ENCODE measurements around the gene OGFRL1.

OGFRL1 gene

DNA sequence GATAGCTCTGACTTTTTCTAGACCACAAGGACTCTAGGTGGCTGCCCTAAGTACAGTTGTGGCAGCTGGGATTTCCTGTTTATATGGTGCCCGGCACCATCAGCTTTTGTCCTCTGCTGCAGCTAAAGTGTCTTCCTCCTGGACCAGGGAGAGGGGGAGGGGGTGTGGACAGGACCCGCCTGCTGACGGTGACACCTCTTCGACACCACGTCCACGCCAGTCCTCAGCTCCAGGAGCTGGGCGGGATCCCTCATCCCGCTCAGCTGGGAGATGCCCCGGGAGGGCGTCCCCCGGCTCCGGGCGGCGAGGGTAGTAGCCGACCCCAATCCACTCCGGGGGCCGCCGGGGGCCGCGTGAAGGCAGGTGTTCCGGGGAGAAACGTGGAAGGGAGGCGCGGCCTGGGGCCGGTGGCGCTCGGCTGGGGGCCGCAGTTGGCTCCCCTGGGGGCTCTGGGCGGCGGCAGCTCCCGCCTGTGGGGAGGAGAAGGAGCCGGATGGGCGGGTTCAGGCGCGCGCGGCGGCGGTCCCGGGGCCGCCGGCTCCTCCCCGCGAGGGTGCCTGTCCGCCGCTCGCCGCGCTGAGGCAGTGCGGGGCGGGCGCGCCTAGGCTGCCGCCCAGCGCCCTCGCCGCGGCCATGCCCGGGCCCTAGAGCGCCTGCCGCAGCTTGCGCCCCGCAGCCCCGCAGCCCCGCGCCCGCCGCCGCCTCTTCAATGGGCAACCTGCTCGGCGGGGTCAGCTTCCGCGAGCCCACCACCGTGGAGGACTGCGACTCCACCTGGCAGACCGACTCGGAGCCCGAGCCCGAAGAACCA lies at the start of gene OGFRL1:
OGFRL1 (plus strand) TSS at position 584 of the 811 bp plus-strand sequence; CDS start at position 710, 126 bp downstream.
- H3K9me3 Mint-ChIP-seq, result no peaks in the 10 kb centered on the region
- peak within 1 kb of the TSS; percentile 56 for H3K27ac Mint-ChIP-seq
- H3K36me3 Mint-ChIP-seq (ENCODE audit: low read depth), result peaks cover 4% of the 10 kb centered on the region
- peak; percentile 80 for DNase-seq
- H3K27me3 Mint-ChIP-seq, result no peaks in the 10 kb centered on the region
- peak within 1 kb of the TSS; percentile 73 for H3K4me3 Mint-ChIP-seq
- peaks cover 39% of the 10 kb centered on the region for H3K4me1 Mint-ChIP-seq (ENCODE audit: low read depth)

DNA sequence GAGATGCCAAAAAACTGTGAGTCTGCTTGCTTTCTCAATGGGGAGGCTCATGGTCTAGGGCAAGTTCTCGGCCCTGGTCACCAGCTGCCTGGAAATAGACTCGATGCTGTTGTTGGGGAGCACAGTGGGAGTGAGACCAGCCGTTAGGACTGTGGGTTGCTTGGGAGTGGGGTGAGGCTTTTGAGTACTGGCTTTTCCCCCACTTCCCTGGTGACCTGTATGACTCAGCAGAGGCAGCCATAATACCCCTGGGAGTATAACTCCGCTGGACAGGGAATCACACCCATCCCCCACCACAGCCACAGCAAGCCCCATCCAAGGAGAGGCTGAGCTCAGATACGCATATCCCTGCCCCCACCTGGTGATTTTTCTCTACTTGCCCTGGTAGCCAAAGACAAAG lies 48.9 kb upstream of the OGFRL1 start:
- no peaks in the 10 kb centered on the region for H3K36me3 Mint-ChIP-seq (ENCODE audit: low read depth)
- DNase-seq, result no peak
- H3K9me3 Mint-ChIP-seq, result peaks cover 4% of the 10 kb centered on the region
- H3K27me3 Mint-ChIP-seq, result peaks cover 20% of the 10 kb centered on the region
- H3K27ac Mint-ChIP-seq, result no peak overlapping the region
- no peak overlapping the region for H3K4me3 Mint-ChIP-seq
- no peaks in the 10 kb centered on the region for H3K4me1 Mint-ChIP-seq (ENCODE audit: low read depth)

DNA sequence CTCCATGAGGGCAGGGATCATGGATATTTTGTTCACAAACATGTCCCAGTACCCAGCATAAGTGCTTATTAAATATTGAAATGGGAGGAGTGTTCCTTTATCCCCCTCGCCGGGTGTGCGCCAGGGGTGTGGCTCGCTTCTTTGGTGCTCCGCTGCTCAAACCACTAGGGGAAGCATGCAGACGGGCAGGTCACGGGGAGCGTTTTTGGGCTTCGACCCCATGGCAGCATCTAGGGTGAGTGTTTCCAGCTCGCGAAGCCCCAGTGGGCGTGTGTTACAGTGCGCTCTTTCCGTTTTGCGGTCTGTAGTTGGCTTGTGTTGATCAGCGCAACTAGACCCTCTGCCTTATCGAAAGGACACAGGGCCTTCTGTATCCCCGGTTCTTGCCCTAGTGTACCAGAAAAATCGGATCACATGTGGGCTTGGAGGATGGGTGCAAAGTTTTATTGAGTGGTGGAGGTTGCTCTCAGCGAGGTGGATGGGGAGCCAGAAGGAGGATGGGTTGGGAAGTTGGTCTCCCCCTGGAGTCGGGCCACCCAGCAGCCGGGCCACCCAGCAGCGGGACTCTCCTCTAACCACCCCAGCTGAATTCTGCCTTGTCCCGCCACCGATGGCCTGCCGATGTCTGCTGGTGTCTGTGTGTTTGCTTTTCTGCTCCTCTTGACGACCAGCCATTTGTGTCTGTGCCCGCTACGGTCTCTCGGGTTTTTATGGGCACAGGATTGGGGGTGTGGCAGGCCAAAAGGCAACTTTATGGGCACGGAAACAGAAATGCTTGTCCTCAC lies 43.2 kb upstream of the OGFRL1 start:
- no peak overlapping the region for H3K4me3 Mint-ChIP-seq
- peaks cover 4% of the 10 kb centered on the region for H3K9me3 Mint-ChIP-seq
- DNase-seq, result no peak
- no peak overlapping the region for H3K27ac Mint-ChIP-seq
- H3K27me3 Mint-ChIP-seq, result peaks cover 2% of the 10 kb centered on the region
- H3K4me1 Mint-ChIP-seq (ENCODE audit: low read depth), result peaks cover 5% of the 10 kb centered on the region
- no peaks in the 10 kb centered on the region for H3K36me3 Mint-ChIP-seq (ENCODE audit: low read depth)

DNA sequence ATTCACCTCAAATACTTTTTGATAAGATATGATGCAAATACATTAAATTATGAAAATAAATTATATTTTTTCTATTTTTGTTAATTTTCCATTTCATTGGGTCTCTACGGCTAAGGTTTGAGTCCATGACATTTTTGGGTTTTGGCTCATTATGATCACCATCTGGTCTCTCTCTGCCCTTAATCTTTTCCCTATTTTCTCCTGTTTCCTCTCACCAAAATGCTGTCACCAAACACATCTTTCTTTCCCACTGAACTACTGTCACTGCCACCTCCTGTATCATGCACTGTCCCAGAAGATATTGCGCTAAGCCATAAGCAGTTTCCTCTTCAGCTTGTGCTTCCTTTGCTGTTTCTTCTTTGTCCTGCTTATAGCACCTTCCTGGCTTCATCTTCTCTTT lies 42.0 kb upstream of the OGFRL1 start:
- Mint-ChIP-seq H3K4me1 (ENCODE audit: low read depth) (peaks cover 5% of the 10 kb centered on the region), H3K4me3 (no peak overlapping the region), H3K9me3 (peaks cover 4% of the 10 kb centered on the region), H3K27me3 (peaks cover 6% of the 10 kb centered on the region), H3K36me3 (ENCODE audit: low read depth) (no peaks in the 10 kb centered on the region), H3K27ac (no peak overlapping the region)
- no peak for DNase-seq

DNA sequence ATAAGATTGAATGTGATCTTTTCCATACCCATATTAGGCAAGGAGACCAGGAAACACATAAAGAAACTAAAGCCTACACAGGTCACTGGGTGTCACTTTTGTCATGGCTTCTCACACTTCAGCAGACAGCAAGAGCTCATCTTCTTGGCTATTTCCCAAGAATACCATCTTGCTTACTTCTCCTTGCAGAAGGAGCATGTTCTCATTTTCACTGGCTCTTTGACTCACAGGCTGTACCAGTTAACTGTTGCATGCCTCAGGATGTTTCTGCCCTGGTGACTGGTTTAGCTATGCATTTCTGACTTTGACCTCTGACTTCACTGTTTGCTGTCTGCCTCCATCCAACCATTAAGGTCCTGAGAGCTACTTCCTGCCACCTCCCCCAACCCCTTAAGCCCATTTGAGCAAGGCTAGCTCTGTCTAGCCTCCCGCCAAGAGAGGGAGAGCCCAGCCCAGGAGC lies 40.3 kb upstream of the OGFRL1 start:
- DNase-seq, result no peak
- Mint-ChIP-seq H3K4me1 (ENCODE audit: low read depth) (peaks cover 5% of the 10 kb centered on the region), H3K27ac (no peak overlapping the region), H3K9me3 (no peaks in the 10 kb centered on the region), H3K27me3 (peaks cover 11% of the 10 kb centered on the region), H3K36me3 (ENCODE audit: low read depth) (no peaks in the 10 kb centered on the region), H3K4me3 (no peak overlapping the region)

DNA sequence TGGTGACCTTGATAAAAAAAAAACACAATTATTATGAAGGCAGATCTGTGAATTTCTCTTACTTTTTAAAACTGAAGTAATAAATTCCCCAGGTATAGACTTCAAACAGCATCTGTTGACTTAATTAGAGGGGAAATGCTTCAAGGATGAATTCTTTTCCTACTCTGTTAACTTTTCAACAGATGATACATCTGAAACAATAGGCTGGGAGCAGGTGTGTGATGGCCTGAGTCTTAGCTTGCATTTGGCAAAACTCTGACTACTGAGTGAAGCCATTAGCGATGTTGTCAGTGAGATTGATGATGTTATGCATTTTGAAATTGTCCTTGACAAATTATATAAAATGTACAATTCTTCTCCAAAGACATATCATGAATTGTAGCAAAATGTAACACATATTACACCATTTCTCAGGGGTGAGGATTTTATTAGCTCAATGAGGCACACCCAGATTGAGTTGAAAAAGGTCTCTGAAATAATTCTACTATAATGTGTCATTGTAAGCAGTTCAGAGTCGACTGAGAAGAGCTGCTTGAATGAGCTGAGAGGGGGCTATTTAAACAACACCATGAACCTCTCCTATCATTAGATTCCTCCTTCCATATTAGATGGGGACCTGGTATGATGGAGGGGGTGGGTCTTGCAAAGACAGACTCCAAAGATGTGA lies 39.6 kb upstream of the OGFRL1 start:
- H3K36me3 Mint-ChIP-seq (ENCODE audit: low read depth), result no peaks in the 10 kb centered on the region
- H3K4me1 Mint-ChIP-seq (ENCODE audit: low read depth), result peaks cover 5% of the 10 kb centered on the region
- no peaks in the 10 kb centered on the region for H3K9me3 Mint-ChIP-seq
- no peak overlapping the region for H3K4me3 Mint-ChIP-seq
- H3K27me3 Mint-ChIP-seq, result peaks cover 11% of the 10 kb centered on the region
- no peak overlapping the region for H3K27ac Mint-ChIP-seq
- DNase-seq, result no peak

DNA sequence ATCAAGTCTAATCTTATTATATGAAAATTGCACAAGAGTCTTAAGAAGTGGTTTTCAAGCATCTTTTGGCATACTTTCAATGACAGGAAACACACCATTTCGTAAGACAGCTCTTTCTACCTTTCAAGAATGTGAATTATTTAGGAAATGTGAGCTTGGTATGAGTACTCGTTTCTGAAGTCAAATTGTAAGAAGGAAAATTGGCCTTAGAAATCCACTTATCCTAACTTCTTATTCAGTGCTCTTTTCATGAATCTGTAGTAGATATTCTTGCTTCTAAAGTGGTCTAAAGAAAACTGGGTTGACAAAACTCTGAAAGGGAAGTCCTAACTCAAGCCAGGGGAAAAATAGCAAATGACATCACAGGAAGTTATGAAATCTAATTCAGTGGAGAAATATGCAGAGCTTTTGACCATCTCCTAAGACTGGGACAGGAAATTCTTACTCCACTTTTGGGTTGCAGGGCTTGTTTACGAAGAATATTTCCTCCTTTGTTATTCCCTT lies 38.5 kb upstream of the OGFRL1 start:
- Mint-ChIP-seq H3K4me1 (ENCODE audit: low read depth) (peaks cover 5% of the 10 kb centered on the region), H3K27me3 (peaks cover 11% of the 10 kb centered on the region), H3K4me3 (no peak overlapping the region), H3K36me3 (ENCODE audit: low read depth) (no peaks in the 10 kb centered on the region), H3K9me3 (no peaks in the 10 kb centered on the region), H3K27ac (no peak overlapping the region)
- no peak for DNase-seq

DNA sequence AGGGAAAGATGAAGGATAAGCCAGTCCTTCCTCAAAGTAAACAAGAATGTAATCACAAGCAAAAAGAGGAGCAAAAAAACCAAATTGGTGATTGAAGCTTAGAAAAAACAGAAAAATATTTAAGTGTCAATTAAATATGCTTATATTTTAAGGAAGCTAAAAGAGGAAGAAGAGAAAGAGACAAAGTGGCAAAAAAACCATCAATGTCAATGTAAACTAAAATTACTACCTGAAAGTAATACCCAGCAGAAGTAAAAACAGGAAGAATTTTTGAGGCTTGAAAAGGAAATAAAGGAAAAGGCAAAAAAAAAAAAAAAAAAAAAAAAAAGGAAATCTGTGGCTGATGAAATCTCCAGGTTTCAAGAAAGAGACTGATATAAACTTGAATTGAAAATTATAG lies 36.2 kb upstream of the OGFRL1 start:
- no peaks in the 10 kb centered on the region for H3K36me3 Mint-ChIP-seq (ENCODE audit: low read depth)
- no peak overlapping the region for H3K27ac Mint-ChIP-seq
- H3K27me3 Mint-ChIP-seq, result peaks cover 13% of the 10 kb centered on the region
- H3K9me3 Mint-ChIP-seq, result no peaks in the 10 kb centered on the region
- no peak for DNase-seq
- peaks cover 5% of the 10 kb centered on the region for H3K4me1 Mint-ChIP-seq (ENCODE audit: low read depth)
- H3K4me3 Mint-ChIP-seq, result no peak overlapping the region

DNA sequence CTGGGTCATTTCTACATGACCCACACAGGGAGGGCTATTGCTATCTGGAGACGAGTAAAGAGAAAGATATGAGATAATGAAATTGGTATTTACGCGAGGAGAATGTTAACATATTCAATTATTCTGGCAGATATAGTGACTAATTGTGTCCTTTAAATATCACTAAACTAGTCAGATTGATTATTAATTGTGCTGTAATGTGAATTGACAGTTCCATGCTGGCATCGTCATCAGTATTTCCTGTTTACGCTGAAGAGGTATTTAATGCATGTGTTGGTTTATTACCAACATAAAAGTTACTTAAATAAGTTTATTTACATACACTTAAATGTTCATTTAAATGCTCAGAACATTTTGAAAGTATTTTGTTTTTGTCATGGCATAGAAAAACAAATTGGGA lies 35.7 kb upstream of the OGFRL1 start:
- no peaks in the 10 kb centered on the region for H3K9me3 Mint-ChIP-seq
- peaks cover 13% of the 10 kb centered on the region for H3K27me3 Mint-ChIP-seq
- no peak overlapping the region for H3K27ac Mint-ChIP-seq
- H3K36me3 Mint-ChIP-seq (ENCODE audit: low read depth), result no peaks in the 10 kb centered on the region
- H3K4me1 Mint-ChIP-seq (ENCODE audit: low read depth), result peaks cover 5% of the 10 kb centered on the region
- no peak for DNase-seq
- H3K4me3 Mint-ChIP-seq, result no peak overlapping the region

DNA sequence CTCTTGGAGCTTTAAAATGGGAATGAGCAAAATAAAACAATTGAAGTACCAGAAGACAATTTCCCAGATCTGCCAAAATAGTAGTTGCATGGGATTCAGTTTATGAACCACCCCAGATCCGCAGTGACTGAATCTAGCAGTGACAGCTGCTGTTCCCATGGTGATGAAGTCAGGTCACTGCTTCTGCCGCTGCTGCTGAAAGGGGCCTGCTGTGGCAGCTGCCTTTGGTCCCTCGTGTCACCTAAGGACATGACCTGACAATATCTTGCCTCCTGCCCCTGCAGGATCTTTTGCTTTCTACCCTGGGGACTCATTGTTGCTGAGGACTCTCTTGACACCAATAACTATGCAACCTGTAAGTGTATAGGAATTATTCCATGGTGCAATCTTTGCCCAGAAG lies 34.3 kb upstream of the OGFRL1 start:
- Mint-ChIP-seq H3K36me3 (ENCODE audit: low read depth) (no peaks in the 10 kb centered on the region), H3K4me3 (no peak overlapping the region), H3K27me3 (peaks cover 13% of the 10 kb centered on the region), H3K27ac (no peak overlapping the region), H3K9me3 (no peaks in the 10 kb centered on the region), H3K4me1 (ENCODE audit: low read depth) (peaks cover 5% of the 10 kb centered on the region)
- no peak for DNase-seq

DNA sequence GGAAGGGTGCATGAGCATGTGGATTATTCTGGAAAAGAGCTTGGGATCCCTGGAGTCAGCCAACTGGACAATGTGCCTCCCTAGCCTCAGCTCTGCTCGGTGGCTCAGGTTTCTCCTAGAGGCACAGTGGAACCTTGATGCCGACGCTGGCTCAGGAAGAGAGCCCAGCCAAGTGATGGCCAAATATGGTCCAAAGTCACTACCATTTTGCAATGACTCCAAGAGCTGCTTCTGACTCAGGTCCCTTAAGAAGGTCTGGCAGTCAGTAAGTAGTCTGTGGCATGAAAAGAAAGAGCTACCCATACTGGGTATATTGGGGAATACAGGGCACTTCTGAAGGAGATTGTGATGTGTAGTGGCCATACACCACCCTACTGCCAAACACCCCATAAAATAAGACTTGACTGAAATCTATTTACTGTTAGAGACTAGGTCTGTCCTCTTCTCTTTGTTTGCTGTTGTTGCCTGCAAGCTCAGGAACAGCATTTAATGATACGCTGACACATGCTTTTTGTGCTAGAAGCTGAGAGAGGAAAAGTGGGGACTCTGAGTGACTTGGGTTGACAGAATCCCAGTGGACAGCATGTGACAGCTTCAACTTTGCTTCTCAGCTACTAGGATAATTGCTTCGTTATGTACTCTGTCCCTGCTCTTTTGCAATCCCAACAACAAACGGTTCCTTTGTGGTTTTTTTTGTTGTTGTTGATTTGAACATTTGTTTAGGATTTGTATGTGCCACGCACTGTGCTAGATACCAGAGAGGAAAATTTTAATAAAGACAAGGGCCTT lies 30.3 kb upstream of the OGFRL1 start:
- no peak overlapping the region for H3K4me3 Mint-ChIP-seq
- peaks cover 11% of the 10 kb centered on the region for H3K27me3 Mint-ChIP-seq
- H3K27ac Mint-ChIP-seq, result no peak overlapping the region
- H3K9me3 Mint-ChIP-seq, result no peaks in the 10 kb centered on the region
- no peaks in the 10 kb centered on the region for H3K4me1 Mint-ChIP-seq (ENCODE audit: low read depth)
- DNase-seq, result no peak
- H3K36me3 Mint-ChIP-seq (ENCODE audit: low read depth), result no peaks in the 10 kb centered on the region

DNA sequence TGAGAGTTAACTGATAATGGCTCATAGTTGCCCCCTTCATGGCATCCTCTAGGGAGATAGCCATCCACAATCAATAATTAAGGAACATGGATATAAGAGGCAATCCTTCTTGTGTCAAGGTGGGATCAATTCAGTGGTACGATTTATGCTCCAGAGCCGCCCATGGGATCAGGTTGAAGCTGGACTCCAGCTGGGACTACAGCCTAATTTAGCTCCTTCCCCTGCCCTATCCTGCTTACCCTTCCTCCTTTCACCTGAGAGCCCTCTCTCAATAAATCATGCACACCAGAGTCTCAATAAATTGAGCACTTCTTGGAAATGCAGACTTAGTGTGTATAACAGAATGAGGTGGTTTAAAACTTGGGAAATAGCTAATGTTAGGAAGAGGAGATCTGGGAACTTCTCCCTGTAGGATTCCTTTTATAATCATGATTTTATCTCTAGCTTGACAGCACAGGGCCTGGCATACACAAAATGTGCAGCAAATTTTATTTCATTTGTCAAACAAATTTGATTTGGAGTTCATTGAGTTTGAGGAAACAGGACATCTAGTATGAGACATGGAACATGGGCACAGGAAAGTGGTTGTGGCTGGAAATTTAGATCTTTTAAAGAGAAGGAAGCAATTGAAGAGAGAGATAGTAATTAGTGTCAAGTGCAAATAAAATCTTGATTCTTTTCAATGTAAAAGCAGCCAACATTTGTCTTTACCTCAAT lies 28.6 kb upstream of the OGFRL1 start:
- no peaks in the 10 kb centered on the region for H3K36me3 Mint-ChIP-seq (ENCODE audit: low read depth)
- no peak overlapping the region for H3K27ac Mint-ChIP-seq
- H3K4me3 Mint-ChIP-seq, result no peak overlapping the region
- H3K9me3 Mint-ChIP-seq, result no peaks in the 10 kb centered on the region
- H3K27me3 Mint-ChIP-seq, result peaks cover 11% of the 10 kb centered on the region
- DNase-seq, result no peak
- H3K4me1 Mint-ChIP-seq (ENCODE audit: low read depth), result no peaks in the 10 kb centered on the region

DNA sequence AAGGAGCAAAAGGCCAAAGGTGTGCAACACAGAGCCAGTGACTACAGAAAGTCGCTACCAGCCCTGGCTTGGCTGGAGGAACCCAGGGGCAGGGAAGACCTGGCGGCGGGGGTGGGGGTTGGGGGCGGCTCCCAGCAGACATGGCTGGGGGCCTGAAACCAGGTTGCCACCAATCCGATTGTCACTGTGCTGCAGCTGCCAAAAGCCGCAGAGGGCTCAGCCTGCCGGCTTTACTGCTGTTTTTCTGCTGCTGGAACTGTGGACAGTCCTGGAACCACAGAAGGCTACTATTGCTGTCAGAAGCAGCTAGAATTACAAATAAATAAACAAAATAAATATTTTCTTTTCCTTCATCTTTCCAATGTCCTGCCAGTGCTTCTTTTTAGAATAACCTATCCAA lies 25.7 kb upstream of the OGFRL1 start:
- no peak overlapping the region for H3K4me3 Mint-ChIP-seq
- no peaks in the 10 kb centered on the region for H3K4me1 Mint-ChIP-seq (ENCODE audit: low read depth)
- no peak for DNase-seq

More for the DNA sequence above, 25.7 kb upstream of the OGFRL1 start:
- Mint-ChIP-seq H3K36me3 (ENCODE audit: low read depth) (no peaks in the 10 kb centered on the region), H3K27ac (no peak overlapping the region), H3K9me3 (no peaks in the 10 kb centered on the region), H3K27me3 (peaks cover 9% of the 10 kb centered on the region)
